DMS79 (cell line): Measurements from ENCODE around the gene CFL2.

ENCODE experiments used
- DNase-seq: peaks from one replicate; lab custom pipeline; 2025; lab: John Stamatoyannopoulos, UW

CFL2 gene

DNA sequence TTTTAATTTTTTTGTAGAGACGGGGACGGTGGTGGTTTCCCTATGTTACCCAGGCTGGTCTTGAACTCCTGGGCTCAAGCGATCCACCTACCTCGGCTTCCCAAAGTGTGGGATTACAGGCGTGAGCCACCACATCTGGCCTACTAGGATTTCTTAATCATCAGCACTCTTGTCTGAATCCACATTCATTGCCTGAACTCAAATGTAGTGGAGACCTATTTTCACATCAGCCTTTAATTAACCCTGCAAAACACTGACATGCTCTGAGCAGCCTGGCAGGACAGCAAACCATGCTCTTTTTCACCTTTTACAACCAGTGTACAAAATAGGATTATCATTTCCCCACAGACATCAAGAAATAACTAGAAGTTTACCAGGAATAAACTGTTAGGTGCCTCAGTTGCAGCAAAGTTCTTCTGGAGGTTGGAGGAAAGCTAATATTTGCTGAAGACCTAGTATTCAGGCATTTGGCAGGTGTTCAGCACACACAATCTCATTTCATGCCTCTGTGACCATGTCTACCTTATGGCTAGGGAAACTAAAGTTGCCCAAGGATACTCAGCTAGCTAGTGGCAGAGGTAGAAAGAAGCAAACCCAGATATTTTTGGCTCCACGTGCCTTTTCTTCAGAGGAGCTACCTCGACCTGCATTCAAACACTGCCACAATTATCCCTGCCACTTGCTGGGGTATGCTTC is 37.7 kb downstream of the CFL2 start:
- DNase-seq, result no peak

DNA sequence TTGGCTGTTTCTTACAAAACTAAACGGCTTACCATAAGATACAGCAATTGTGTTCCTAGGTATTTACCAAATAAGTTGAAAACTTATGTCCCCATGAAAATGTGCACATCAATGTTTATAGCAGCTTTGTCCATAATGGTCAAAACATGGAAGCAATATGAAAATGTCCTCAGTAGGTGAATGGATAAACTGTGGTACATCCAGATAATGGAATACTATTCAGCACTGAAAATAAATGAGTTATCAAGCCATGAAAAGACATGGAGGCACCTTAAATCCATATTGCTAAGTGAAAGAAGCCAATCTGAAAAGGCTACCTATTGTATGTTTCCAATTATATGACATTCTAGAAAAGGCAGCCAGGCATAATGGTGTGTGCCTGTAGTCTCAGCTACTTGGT is 40.7 kb downstream of the CFL2 start:
- DNase-seq, result no peak

DNA sequence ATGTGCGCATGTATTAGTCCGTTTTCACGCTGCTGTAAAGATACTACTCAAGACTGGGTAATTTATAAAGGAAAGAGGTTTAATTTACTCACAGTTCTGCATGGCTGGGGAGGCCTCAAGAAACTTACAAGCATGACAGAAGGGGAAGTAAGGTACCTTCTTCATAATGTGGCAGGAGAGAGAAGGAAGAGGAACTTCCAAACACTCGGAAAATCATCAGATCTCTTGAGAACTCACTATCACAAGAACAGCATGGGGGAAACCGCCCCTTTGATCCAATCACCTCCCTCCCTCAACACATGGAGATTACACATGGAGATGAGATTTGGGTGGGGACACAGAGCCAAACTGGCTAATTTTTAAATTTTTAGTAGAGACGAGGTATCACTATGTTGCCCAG is 42.7 kb downstream of the CFL2 start:
- no peak for DNase-seq

DNA sequence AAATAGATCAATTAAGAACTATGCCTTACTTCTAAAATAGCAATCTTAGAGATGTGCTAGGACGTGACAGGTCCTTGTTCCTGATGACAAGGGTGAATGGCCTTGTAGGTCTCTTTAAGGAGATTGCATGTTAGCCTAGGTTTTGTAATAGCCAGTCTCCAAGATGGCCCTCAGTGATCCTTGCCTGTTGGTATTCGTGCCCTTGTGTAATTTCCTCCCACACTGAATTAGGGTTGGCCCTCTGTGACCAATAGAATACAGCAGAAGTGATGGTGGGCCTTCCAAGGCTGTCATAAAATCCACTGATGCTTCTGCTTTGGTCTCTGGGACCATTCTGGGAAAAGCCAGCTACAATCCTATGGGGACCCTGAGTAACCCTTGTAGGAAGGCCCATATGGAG is 46.3 kb downstream of the CFL2 start:
- no peak for DNase-seq

DNA sequence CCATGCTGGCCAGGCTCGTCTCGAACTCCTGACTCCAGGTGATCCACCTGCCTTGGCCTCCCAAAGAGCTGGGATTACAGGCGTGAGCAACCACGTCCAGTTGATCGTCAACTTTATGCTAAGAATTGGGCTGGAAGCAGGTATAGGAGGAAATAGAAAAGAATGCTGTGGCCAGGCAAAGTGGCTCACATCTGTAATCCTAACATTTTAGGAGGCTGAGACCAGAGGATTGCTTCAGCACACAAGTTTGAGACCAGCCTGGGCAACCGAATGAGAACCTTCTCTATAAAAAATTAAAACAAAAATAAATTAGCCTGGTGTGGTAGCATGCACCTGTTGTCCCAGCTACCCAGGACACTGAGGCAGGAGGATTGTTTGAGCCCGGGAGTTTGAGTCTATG is 47.4 kb downstream of the CFL2 start:
- DNase-seq, result no peak

DNA sequence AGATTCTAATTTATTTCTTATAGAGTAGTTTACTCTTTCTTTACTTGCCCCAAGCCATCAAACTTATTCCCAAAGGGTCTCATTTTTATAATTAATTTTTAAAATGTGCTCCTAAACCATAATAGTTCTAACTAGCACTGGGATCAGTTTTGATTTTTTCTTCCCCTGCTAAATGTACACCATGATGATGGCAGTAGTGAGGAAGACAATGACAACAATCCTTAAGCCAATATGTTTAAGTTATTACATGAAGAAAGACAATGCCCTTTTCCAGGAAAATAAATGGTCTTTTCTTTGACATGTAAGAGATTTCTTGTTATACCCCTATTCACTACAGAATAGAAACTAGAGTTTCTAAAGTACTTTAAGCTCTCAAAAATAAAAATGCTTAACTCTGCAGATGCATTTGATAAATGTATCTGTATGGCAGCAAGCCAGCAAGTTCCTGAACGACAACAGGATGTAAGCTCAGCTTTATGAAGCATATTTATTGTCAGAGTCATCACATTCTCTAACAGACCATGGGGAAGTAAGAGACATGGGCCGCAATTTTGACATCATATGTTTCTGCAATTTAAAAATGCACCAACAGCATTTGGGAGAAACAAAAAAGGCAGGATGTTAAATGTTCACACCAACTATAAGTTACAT is 48.5 kb downstream of the CFL2 start:
- DNase-seq, result no peak

DNA sequence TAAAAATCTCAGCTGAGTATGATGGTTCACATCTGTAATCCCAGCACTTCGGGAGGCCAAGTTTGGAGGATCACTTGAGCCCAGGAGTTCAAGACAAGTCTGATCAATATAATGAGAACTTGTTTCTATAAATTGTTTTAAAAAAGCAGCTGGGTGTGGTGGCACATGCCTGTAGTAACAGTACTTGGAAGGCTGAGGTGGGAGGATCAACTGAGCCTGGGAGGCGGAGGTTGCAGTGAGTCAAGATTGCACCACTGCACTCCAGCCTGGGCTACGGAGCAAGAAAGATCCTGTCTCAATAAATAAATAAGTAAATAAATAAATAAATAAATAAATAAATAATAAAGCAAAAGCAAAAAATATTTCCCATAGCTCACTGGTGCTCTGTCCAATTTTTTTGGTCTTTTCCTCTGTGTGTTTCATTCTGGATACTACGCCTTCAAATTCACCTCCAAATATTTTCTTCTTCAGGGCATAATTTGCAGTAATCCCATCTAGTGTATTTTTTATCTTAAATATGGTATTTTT is 51.8 kb downstream of the CFL2 start:
- DNase-seq, result no peak

DNA sequence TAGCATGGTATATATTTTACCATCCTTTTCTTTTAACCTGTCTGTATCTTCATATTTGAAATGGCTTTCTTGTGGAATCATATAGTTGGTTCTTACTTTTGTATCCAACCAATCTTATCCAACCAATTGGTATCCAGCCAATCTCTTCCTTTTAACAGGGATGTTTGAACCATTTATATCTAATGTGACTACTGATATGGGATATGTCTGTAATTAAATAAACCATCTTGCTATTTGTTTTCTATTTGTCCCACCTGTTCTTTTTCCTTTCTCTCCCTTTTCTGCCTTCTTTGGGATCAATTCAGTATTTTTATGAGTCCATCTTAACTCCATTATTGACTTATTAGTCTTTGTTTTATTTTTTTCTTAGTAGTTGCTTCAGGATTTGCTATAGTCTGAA is 53.6 kb downstream of the CFL2 start:
- no peak for DNase-seq
